ENCODE measurements around the gene RYK.

RYK gene

GRCh38 chr3:134253475-134254226, 3.0 kb upstream of the RYK start:
- TF ChIP-seq CTCF (IDR thresholded peaks at IDR 0.05) = no peak
- no peak overlapping the region for H3K27ac ChIP-seq
- no peaks in the 10 kb centered on the region for H3K27me3 ChIP-seq
- peaks cover 10 to 11% of the 10 kb centered on the region in 2 experiments for H3K4me1 ChIP-seq (ENCODE audit: control insufficient read depth in 1 of 2, insufficient read depth in 1 of 2, low read depth in 1 of 2, low read length in 1 of 2)
- H3K9me3 ChIP-seq = no peaks in the 10 kb centered on the region
- H3K36me3 ChIP-seq = no peaks in the 10 kb centered on the region
- H3K4me3 ChIP-seq (ENCODE audit: low read depth in 1 of 2, low read length in 1 of 2) = no peak overlapping the region

- H3K9me3 ChIP-seq = no peaks in the 10 kb centered on the region
- no peaks in the 10 kb centered on the region for H3K27me3 ChIP-seq
- TF ChIP-seq CTCF (IDR thresholded peaks at IDR 0.05) = no peak
- H3K27ac ChIP-seq = no peak overlapping the region
- no peaks in the 10 kb centered on the region for H3K36me3 ChIP-seq
- peaks cover 10 to 11% of the 10 kb centered on the region in 2 experiments for H3K4me1 ChIP-seq (ENCODE audit: control insufficient read depth in 1 of 2, insufficient read depth in 1 of 2, low read depth in 1 of 2, low read length in 1 of 2)
- no peak overlapping the region for H3K4me3 ChIP-seq (ENCODE audit: low read depth in 1 of 2, low read length in 1 of 2)
Measured at GRCh38 chr3:134252766-134253165, 2.1 kb upstream of the RYK start.

- Histone ChIP-seq H3K36me3 (no peaks in the 10 kb centered on the region), H3K27ac (no peak overlapping the region), H3K9me3 (no peaks in the 10 kb centered on the region), H3K4me1 (ENCODE audit: control insufficient read depth in 1 of 2, insufficient read depth in 1 of 2, low read depth in 1 of 2, low read length in 1 of 2) (peaks cover 10 to 11% of the 10 kb centered on the region in 2 experiments), H3K4me3 (ENCODE audit: low read depth in 1 of 2, low read length in 1 of 2) (no peak overlapping the region), H3K27me3 (no peaks in the 10 kb centered on the region)
- no peak for TF ChIP-seq CTCF (IDR thresholded peaks at IDR 0.05)
Measured at GRCh38 chr3:134251731-134252391, 1.2 kb upstream of the RYK start.

- Histone ChIP-seq H3K36me3 (no peaks in the 10 kb centered on the region), H3K4me3 (ENCODE audit: low read depth in 1 of 2, low read length in 1 of 2) (peak overlapping the region; percentile 66 to 72), H3K27ac (peak overlapping the region; percentile 79), H3K9me3 (no peaks in the 10 kb centered on the region), H3K4me1 (ENCODE audit: control insufficient read depth in 1 of 2, insufficient read depth in 1 of 2, low read depth in 1 of 2, low read length in 1 of 2) (peaks cover 10 to 11% of the 10 kb centered on the region in 2 experiments), H3K27me3 (no peaks in the 10 kb centered on the region)
- TF ChIP-seq CTCF (IDR thresholded peaks at IDR 0.05) = no peak
Measured at GRCh38 chr3:134249935-134250716, 533 bp downstream of the RYK start.

- Histone ChIP-seq H3K9me3 (no peaks in the 10 kb centered on the region), H3K27ac (peak overlapping the region; percentile 79), H3K4me3 (ENCODE audit: low read depth in 1 of 2, low read length in 1 of 2) (peak overlapping the region; percentile 65 to 66), H3K4me1 (ENCODE audit: control insufficient read depth in 1 of 2, insufficient read depth in 1 of 2, low read depth in 1 of 2, low read length in 1 of 2) (peaks cover 10 to 17% of the 10 kb centered on the region in 2 experiments), H3K36me3 (no peaks in the 10 kb centered on the region), H3K27me3 (no peaks in the 10 kb centered on the region)
- no peak for TF ChIP-seq CTCF (IDR thresholded peaks at IDR 0.05)
Measured at GRCh38 chr3:134249296-134249841, 1.3 kb downstream of the RYK start.

Measured in neutrophil (primary cell).